ENCODE data around the gene NDUFS4.
"Not testable (repeated sequence)": the region's sequence is repeated elsewhere in the genome, so short reads cannot be mapped to it uniquely, and the experiment has no call there.

The NDUFS4 gene

GRCh38 chr5:53575831-53576230, 15.4 kb downstream of the NDUFS4 start:
- DNase-seq (ENCODE audit: low read depth): no peak

DNA sequence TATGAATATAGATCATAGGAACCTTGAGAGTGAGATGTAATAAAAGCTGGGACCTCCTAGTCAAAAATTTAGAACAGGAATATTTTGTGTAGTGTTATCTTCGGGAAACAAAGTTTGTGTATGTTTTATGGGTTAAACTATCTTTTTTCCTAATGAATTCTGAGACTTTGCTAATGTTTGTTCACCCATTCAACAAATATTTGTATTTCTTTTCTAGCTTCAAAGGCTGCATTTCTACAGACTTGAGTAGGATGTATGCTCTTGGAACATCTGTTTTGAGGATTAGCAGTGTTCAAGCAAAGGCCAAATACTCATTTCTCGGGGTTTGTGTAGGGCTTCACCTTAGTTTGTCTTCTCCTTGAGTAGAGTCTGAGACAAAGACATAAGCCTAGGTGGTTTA, 16.2 kb downstream of the NDUFS4 start:
- DNase-seq (ENCODE audit: low read depth): no peak

DNA sequence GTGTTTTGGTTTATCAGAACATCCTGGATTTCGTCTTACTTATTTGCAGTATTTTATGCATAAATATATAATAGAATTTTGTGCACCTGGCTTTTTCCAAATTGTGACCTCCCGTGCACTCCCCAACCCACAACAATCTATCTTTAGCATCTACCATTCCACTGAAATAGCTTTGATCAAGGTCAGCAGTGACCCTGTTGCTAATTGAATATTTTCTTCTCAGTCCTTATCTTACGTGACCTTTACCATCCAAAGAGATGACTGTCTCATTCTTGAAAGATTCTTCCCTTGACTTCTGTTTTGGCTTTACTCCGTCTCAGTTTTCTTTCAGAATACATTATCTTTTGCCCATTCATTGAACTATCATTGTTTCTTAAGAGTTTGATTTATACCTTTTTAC, 18.4 kb downstream of the NDUFS4 start:
- DNase-seq (ENCODE audit: low read depth): no peak

DNA sequence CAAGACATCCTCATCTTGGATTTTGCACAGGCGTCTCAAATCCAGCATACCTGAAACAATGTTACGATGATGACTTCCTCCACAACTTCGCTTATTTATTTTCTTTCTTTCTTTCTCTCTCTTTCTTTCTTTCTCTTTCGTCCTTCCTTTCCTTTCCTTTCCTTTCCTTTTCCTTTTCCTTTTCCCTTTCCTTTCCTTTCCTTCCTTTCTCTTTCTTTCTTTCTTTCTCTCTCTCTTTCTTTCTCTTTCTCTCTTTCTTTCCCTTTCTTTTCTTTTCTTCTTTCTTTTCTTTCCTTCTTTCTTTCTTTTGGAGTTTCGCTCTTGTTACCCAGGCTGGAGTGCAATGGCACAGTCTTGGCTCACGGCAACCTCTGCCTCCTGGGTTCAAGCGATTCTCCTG, 20.1 kb downstream of the NDUFS4 start:
- DNase-seq (ENCODE audit: low read depth): no peak

- no peak for DNase-seq (ENCODE audit: low read depth)
Observed at GRCh38 chr5:53582225-53582624, 21.8 kb downstream of the NDUFS4 start.

DNA sequence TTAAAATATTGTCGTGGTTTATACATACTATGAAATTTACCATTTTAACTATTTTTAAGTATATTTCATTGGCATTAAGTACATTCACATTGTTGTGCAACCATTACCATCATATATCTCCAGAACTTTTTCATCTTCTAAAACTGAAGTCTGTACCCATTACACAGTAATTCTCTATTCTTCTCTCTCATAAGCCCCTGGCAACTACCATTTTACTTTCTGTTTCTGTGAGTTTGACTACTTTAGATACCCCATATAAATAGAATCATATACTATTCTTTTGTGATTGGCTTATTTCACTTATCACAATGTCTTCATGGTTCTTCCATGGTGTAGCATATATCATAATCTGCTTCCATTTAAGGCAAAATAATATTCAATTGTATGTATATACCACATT, 30.3 kb downstream of the NDUFS4 start:
- no peak for DNase-seq (ENCODE audit: low read depth)

DNA sequence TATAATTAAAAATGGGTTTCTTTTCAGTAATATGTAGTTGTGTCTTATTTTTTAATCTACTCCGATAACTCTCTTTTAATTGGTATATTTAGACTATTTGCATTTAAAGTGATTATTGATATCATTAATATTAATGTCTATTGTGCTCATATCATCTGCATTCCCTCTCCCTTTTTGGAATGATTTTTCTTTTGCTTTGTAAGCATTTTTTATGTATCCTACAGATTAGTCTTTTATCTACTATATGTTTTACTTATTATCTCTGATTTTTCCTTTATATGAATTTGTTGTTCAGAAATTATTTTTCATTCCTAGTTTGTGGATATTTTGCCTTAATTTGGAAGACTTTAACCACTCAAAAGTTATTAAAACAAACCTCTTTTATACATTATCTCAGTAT, 34.0 kb downstream of the NDUFS4 start:
- DNase-seq (ENCODE audit: low read depth): no peak

DNA sequence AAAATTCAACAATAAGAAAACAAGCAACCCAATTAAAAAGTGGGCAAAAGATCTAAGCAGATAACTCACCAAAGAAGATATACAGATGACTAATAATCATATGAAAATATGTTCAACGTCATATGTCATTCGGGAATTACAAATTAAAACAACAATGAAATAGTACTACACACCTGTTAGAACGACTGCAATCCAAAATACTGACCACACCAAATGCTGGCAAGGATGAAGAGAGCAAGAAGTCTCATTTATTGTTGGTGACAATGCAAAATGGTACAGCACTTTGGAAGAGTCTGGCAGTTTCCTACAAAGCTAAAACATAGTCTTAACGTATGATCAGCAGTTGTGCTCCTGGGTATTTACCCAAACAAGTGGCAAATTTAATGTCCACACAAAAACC, 37.5 kb downstream of the NDUFS4 start:
- DNase-seq (ENCODE audit: low read depth): no peak

DNA sequence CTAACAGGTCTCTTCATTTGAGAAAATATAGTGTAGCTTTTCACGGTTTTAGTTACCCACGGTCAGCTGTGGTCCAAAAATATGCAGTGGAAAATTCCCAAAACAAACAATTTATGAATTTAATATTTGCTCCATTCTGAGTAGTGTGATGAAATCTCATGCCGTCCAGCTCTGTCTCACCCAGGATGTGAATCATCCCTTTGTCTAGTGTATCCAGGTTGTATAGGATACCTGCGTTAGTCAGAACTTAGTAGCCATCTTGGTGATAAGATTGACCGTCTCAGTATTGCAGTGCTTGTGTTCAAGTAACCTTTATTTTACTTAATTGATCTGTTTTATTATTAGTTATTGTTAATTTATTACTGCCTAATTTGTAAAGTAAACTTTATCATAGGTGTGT, 41.1 kb downstream of the NDUFS4 start:
- DNase-seq (ENCODE audit: low read depth): no peak

DNA sequence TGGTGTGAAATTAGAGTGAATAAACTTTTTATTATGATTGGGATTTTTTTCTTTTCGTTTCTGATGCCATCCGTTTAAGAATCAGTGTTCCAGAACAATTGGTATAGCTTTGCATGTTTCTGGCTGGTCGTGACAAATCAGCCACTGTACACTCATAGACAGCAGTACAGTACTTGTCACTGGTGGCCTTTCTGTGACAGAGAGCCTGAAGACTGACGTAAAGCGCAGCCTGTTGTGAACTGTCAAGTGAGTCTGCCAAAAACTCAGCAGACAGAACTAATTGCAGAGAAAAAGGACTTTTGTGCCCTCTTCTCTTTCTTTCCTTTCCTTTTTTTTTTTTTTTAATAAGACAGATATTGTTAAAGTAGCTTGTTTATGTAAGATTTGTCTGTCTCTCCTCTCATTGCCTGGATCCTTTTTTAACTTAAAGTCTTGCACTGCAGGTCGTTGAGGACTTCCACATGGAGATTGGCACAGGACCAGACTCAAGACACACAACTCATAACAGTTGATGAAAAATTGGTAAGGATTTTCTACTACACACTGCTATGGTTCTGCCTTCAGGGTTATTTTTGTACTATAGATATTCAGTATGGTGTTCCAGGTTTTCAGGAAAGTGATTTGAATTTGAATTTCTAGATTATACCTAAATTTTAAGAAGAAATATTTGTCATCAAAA, 42.7 kb downstream of the NDUFS4 start:
- DNase-seq (ENCODE audit: low read depth): no peak

- no peak for DNase-seq (ENCODE audit: low read depth)
Observed at GRCh38 chr5:53604309-53604708, 43.9 kb downstream of the NDUFS4 start.

DNA sequence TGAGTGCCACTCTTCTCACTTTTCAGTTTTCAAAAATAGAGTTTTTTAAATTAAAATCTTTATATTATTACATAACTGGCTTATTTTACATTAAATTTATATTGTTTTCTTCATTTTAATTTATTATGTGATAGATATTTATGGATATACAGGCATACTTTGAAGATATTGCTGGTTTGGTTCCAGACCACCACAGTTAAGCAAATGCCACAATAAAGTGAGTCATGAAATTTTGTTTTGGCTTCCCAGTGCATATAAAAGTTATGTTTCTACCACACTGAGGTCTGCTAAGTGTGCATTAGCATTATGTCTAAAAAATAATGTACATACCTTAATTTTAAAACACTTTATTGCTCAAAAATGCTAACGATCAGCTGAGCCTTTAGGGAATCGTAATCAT, 47.4 kb downstream of the NDUFS4 start:
- DNase-seq (ENCODE audit: low read depth): no peak

- DNase-seq (ENCODE audit: low read depth): not testable (repeated sequence)
Observed at GRCh38 chr5:53608897-53609296, 48.5 kb downstream of the NDUFS4 start.

GRCh38 chr5:53613061-53613460, 52.6 kb downstream of the NDUFS4 start:
- no peak for DNase-seq (ENCODE audit: low read depth)

GRCh38 chr5:53613536-53613935, 53.1 kb downstream of the NDUFS4 start:
- DNase-seq (ENCODE audit: low read depth): no peak

GRCh38 chr5:53614376-53614885, 54.0 kb downstream of the NDUFS4 start:
- no peak for DNase-seq (ENCODE audit: low read depth)

- DNase-seq (ENCODE audit: low read depth): no peak
Observed at GRCh38 chr5:53616939-53617549, 56.6 kb downstream of the NDUFS4 start.

DNA sequence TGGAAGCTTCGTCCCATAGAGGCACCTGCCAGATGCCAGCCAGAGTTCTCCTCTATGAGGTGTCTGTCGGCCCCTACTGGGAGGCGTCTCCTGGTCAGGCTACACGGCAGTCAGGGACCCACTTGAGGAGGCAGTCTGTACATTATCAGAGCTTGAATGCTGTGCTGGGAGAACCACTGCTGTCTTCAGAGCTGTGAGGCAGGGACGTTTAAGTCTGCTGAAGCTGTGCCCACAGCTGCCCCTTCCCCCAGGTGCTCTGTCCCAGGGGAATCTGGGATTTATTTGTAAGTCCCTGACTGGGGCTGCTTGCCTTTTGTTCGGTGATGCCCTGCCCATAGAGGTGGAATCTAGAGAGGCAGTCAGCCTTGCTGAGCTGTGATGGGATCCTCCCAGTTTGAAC, 70.8 kb downstream of the NDUFS4 start:
- no peak for DNase-seq (ENCODE audit: low read depth)

- no peak for DNase-seq (ENCODE audit: low read depth)
Observed at GRCh38 chr5:53642061-53642460, 81.6 kb downstream of the NDUFS4 start.

DNA sequence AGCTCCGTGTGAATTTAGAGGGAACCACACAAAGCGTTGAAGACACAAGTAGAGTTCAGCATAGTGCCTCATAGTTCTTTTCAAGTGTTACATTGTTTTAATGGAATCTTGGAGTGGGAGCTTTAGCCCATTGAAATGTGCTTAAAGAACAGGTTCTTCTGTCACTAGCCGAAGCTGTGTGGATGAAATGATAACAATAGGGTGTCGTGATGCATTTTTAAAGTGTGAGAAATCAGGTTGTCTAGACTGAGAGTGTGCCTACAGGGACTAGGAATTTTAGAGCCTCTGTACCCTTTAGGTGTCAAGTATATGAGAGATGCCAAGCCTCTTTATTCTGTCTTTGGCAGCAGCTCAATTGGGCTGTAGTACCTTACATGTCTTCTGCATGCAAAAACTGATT, 83.0 kb downstream of the NDUFS4 start:
- DNase-seq (ENCODE audit: low read depth): no peak

GRCh38 chr5:53645078-53645477, 84.6 kb downstream of the NDUFS4 start:
- no peak for DNase-seq (ENCODE audit: low read depth)

DNA sequence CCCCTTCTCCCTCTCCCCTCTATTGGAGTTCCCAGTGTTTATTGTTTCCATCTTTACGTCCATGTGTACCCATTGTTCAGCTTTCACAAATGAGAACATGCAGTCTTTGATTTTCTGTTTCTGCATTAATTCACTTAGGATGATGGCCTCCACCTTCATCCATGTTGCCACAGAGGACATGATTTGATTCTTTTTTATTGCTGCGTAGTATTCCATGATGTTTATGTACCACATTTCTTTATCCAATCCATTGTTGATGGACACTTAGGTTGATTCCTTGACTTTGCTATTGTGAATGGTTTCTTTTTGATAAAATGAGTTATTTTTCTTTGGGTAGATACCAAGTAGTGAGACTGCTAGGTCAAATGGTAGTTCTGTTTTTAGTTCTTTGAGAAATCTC, 88.9 kb downstream of the NDUFS4 start:
- DNase-seq (ENCODE audit: low read depth): no peak

DNA sequence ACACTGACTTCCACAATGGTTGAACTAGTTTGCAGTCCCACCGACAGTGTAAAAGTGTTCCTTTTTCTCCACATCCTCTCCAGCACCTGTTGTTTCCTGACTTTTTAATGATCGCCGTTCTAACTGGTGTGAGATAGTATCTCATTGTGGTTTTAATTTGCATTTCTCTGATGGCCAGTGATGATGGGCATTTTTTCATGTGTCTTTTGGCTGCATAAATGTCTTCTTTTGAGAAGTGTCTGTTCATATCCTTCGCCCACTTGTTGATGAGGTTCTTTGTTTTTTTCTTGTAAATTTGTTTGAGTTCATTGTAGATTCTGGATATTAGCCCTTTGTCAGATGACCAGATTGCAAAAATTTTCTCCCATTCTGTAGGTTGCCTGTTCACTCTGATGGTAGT, 100.1 kb downstream of the NDUFS4 start:
- not testable (repeated sequence) for DNase-seq (ENCODE audit: low read depth)

- not testable (repeated sequence) for DNase-seq (ENCODE audit: low read depth)
Observed at GRCh38 chr5:53665313-53665712, 104.9 kb downstream of the NDUFS4 start.
